Hepatocyte (in vitro differentiated cells): ENCODE results near the gene TMEM126B.

Experiments
- EZH2 ChIP-seq: fragments of 200-600 bp; sonication (generic); IDR thresholded peaks from 2 replicates; pipeline ENCODE4 v1.6.1; 2016; ENCODE audit warnings: antibody characterized with exemption, mild to moderate bottlenecking, borderline replicate concordance
- EZH2phosphoT487 ChIP-seq: fragments of 200-600 bp; sonication (generic); IDR thresholded peaks from one replicate; pipeline ENCODE4 v1.6.1; 2018; ENCODE audit warnings: antibody characterized with exemption, mild to moderate bottlenecking, low read depth, moderate library complexity; ENCODE audit not compliant: unreplicated experiment, severe bottlenecking
- TF ChIP-seq, protein P1 (sequence below): fragments of 200-600 bp; sonication (generic); IDR thresholded peaks from 2 replicates; pipeline ENCODE4 v1.5.1; 2016; ENCODE audit warnings: antibody characterized with exemption, mild to moderate bottlenecking; ENCODE audit not compliant: poor library complexity

DNA sequence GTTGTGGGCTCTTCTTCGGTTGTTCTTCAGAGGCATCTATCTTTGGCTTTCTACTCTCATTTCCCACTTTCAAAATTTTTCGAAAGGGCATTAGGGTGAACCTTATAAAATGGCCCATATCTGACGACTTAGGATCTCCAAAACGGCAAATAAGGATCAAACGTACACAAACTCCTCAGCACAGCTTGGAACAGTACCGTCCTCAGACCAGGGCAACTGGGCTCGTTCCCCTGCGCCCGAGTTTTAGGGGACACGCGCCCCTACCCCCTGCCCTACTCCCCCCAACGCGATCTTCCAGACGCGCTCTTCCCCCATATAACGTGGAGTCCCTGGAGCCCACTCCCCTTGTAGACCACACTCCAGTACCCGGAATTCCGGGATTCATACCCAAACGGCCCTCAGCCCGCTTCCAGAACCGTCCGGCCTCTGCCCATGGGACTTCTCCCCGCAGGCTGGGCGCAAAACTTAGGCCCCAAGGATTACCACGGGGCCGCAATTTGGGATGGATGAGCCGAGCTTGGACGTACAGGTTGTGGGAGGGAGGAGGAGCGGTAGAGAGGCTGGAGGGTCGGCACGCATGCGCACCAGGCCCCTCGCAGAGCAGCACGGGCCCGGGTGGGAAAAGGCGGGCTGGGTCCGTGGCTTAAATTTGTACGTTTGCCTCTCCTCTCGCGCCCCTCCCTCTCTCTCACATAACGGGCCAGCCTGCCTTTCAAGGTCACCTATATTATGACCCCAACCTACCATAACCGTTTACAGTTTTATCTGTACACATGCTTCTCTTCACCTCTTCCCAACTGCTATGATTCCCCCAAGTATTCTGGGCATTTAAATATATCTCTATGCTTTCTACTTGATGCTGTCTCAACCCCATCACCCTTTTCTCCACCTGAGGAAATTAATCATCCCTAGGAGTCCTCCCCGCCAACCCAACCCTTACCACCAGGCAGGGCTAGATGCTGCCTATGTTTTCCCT, 54.2 kb downstream of the TMEM126B start:
- TF ChIP-seq, protein P1, sequence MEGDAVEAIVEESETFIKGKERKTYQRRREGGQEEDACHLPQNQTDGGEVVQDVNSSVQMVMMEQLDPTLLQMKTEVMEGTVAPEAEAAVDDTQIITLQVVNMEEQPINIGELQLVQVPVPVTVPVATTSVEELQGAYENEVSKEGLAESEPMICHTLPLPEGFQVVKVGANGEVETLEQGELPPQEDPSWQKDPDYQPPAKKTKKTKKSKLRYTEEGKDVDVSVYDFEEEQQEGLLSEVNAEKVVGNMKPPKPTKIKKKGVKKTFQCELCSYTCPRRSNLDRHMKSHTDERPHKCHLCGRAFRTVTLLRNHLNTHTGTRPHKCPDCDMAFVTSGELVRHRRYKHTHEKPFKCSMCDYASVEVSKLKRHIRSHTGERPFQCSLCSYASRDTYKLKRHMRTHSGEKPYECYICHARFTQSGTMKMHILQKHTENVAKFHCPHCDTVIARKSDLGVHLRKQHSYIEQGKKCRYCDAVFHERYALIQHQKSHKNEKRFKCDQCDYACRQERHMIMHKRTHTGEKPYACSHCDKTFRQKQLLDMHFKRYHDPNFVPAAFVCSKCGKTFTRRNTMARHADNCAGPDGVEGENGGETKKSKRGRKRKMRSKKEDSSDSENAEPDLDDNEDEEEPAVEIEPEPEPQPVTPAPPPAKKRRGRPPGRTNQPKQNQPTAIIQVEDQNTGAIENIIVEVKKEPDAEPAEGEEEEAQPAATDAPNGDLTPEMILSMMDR: no peak
- TF ChIP-seq EZH2phosphoT487: no peak
- no peak for TF ChIP-seq EZH2
